ENCODE measurements around the gene VWA8. TPM values are rescaled to one million over a fixed set of nuclear protein-coding genes. Genes with fewer than 3 reads are reported as not detected.

Gene VWA8
- total RNA-seq, 4 donors from 2014 or later = 19.5 to 26.2 (median 21.6) TPM

GRCh38 chr13:41802684-41803444 is 158.0 kb downstream of the VWA8 start:
- intact Hi-C loops (cut with DNase I) = no loop called here

GRCh38 chr13:41802043-41802683 is 158.7 kb downstream of the VWA8 start:
- no CpG with 5 or more reads among the region's 2 CpGs for WGBS
- no peaks in the 10 kb centered on the region for H3K27me3 ChIP-seq
- H3K9me3 ChIP-seq = no peaks in the 10 kb centered on the region
- no peak for TF ChIP-seq EP300 (IDR thresholded peaks at IDR 0.05)
- TF ChIP-seq POLR2AphosphoS5 (IDR thresholded peaks at IDR 0.05) = no peak
- no peak for TF ChIP-seq POLR2A (IDR thresholded peaks at IDR 0.05; ENCODE audit: low read depth)
- no peak for TF ChIP-seq CTCF (IDR thresholded peaks at IDR 0.05)
- intact Hi-C loops (cut with DNase I) = no loop called here
- no peak overlapping the region for H3K4me3 ChIP-seq
- no peak overlapping the region for H3K27ac ChIP-seq (replicated peaks in 1 of 4)
- peaks cover 0 to 27% (median 10%) of the 10 kb centered on the region in 4 donors for H3K36me3 ChIP-seq
- no peak for DNase-seq (ENCODE audit: extremely low spot score)
- H3K4me1 ChIP-seq = no peaks in the 10 kb centered on the region

More at GRCh38 chr13:41802684-41803444, 158.0 kb downstream of the VWA8 start:
- WGBS = 92% methylated on average over 1 of the region's 1 CpG
- no peak for TF ChIP-seq EP300 (IDR thresholded peaks at IDR 0.05)
- no peak for TF ChIP-seq CTCF (IDR thresholded peaks at IDR 0.05)
- TF ChIP-seq POLR2A (IDR thresholded peaks at IDR 0.05; ENCODE audit: low read depth) = no peak
- TF ChIP-seq POLR2AphosphoS5 (IDR thresholded peaks at IDR 0.05) = no peak
- DNase-seq (ENCODE audit: extremely low spot score) = no peak
- H3K9me3 ChIP-seq = no peaks in the 10 kb centered on the region
- no peaks in the 10 kb centered on the region for H3K4me1 ChIP-seq
- H3K27ac ChIP-seq (replicated peaks in 1 of 4) = no peak overlapping the region
- H3K4me3 ChIP-seq = no peak overlapping the region
- H3K27me3 ChIP-seq = no peaks in the 10 kb centered on the region
- peaks cover 0 to 33% (median 10%) of the 10 kb centered on the region in 4 donors for H3K36me3 ChIP-seq

- Histone ChIP-seq H3K4me3 (no peak overlapping the region), H3K9me3 (no peaks in the 10 kb centered on the region), H3K27me3 (no peaks in the 10 kb centered on the region), H3K36me3 (no peaks in the 10 kb centered on the region), H3K4me1 (peaks cover 0 to under 1% (median 0%) of the 10 kb centered on the region in 4 donors), H3K27ac (replicated peaks in 1 of 4) (no peak overlapping the region)
- DNase-seq (ENCODE audit: extremely low spot score) = no peak
- no peak for TF ChIP-seq CTCF (IDR thresholded peaks at IDR 0.05)
- TF ChIP-seq POLR2A (IDR thresholded peaks at IDR 0.05; ENCODE audit: low read depth) = no peak
- TF ChIP-seq POLR2AphosphoS5 (IDR thresholded peaks at IDR 0.05) = no peak
- no peak for TF ChIP-seq EP300 (IDR thresholded peaks at IDR 0.05)
- intact Hi-C loops (cut with DNase I) = no loop called here
These were observed 169.9 kb downstream of the VWA8 start for GRCh38 chr13:41791056-41791455.

- no peaks in the 10 kb centered on the region for H3K9me3 ChIP-seq
- no peak overlapping the region for H3K27ac ChIP-seq (replicated peaks in 1 of 4)
- WGBS = 75% methylated on average over 4 of the region's 4 CpGs
- peaks cover 0 to 10% (median 0%) of the 10 kb centered on the region in 4 donors for H3K4me1 ChIP-seq
- DNase-seq (ENCODE audit: extremely low spot score) = no peak
- intact Hi-C loops (cut with DNase I) = no loop called here
- TF ChIP-seq POLR2AphosphoS5 (IDR thresholded peaks at IDR 0.05) = no peak
- no peak for TF ChIP-seq EP300 (IDR thresholded peaks at IDR 0.05)
- no peak for TF ChIP-seq POLR2A (IDR thresholded peaks at IDR 0.05; ENCODE audit: low read depth)
- TF ChIP-seq CTCF (IDR thresholded peaks at IDR 0.05) = no peak
- no peak overlapping the region for H3K4me3 ChIP-seq
- H3K27me3 ChIP-seq = no peaks in the 10 kb centered on the region
- H3K36me3 ChIP-seq = no peaks in the 10 kb centered on the region
These were observed 172.4 kb downstream of the VWA8 start for GRCh38 chr13:41788552-41788951.
